NK-92 treated with Interleukin-12 subunit alpha and Interleukin-12 subunit beta, amount 100 ng/mL, for 24 hours (cell line): Measurements from ENCODE around the gene DIP2A.
"Not testable (repeated sequence)": the region's sequence is repeated elsewhere in the genome, so short reads cannot be mapped to it uniquely, and the experiment has no call there.

Experiments
- DNase-seq: peaks from one replicate; lab custom pipeline; 2025; lab: John Stamatoyannopoulos, UW

Gene DIP2A

GRCh38 chr21:46555678-46556077 is 97.0 kb downstream of the DIP2A start:
- DNase-seq, result no peak

GRCh38 chr21:46556802-46557201 is 98.1 kb downstream of the DIP2A start:
- no peak for DNase-seq

GRCh38 chr21:46557469-46557868 is 98.8 kb downstream of the DIP2A start:
- DNase-seq, result no peak

GRCh38 chr21:46557919-46558392 is 99.3 kb downstream of the DIP2A start:
- DNase-seq, result no peak

GRCh38 chr21:46559291-46559983 is 100.7 kb downstream of the DIP2A start:
- peak; percentile 68 for DNase-seq

- DNase-seq, result no peak
These were observed 102.1 kb downstream of the DIP2A start for GRCh38 chr21:46560568-46561444.

- DNase-seq, result no peak
These were observed 102.9 kb downstream of the DIP2A start for GRCh38 chr21:46561445-46562090.

- no peak for DNase-seq
These were observed 103.8 kb downstream of the DIP2A start for GRCh38 chr21:46562472-46562871.

GRCh38 chr21:46562964-46563607 is 104.4 kb downstream of the DIP2A start:
- DNase-seq, result no peak

GRCh38 chr21:46564391-46564790 is 105.7 kb downstream of the DIP2A start:
- DNase-seq, result no peak

GRCh38 chr21:46567348-46567747 is 108.7 kb downstream of the DIP2A start:
- no peak for DNase-seq

- no peak for DNase-seq
These were observed 109.9 kb downstream of the DIP2A start for GRCh38 chr21:46568562-46568961.

GRCh38 chr21:46569081-46569480 is 110.4 kb downstream of the DIP2A start:
- DNase-seq, result no peak

- DNase-seq, result no peak
These were observed 111.4 kb downstream of the DIP2A start for GRCh38 chr21:46570119-46570518.

GRCh38 chr21:46570631-46571030 is 111.9 kb downstream of the DIP2A start:
- no peak for DNase-seq

- DNase-seq, result no peak
These were observed 114.2 kb downstream of the DIP2A start for GRCh38 chr21:46572850-46573249.

GRCh38 chr21:46577786-46578185 is 119.1 kb downstream of the DIP2A start:
- DNase-seq, result not testable (repeated sequence)

- not testable (repeated sequence) for DNase-seq
These were observed 120.7 kb downstream of the DIP2A start for GRCh38 chr21:46579394-46579793.

GRCh38 chr21:46581780-46582307 is 123.2 kb downstream of the DIP2A start:
- no peak for DNase-seq

GRCh38 chr21:46585191-46585953 is 126.7 kb downstream of the DIP2A start:
- DNase-seq, result no peak

GRCh38 chr21:46594276-46594675 is 135.6 kb downstream of the DIP2A start:
- DNase-seq, result no peak
